HepG2 (cell line): Measurements from ENCODE around the gene KCND2. TPM values are rescaled to one million over a fixed set of nuclear protein-coding genes. Genes with fewer than 3 reads are reported as not detected.

ENCODE experiments used
- ATAC-seq: fragments of 200-7000 bp; cut with Tn5 transposase; 3 replicates; pipeline ENCODE4 v1.9.1; 2020; ENCODE audit warnings: mild to moderate bottlenecking, moderate library complexity
- BruUV-seq: library from RNA; stranded (reverse); fragments of 400-500 nt; replicated peaks from 2 replicates; lab custom pipeline; 2021; lab: Mats Ljungman, UMichigan
- CTCF ChIA-PET: fragments of 300-600 bp; formaldehyde crosslinking; extraction: SDS; loops from one replicate; lab custom pipeline; 2021; ENCODE audit warnings: low total read pairs, inconsistent platforms, low intra/inter-chr PET ratio; lab: Yijun Ruan, JAX
- POLR2A ChIA-PET: fragments of 350-600 bp; sonication (Branson Sonifier 250); formaldehyde crosslinking; loops from one replicate; lab custom pipeline; 2020; ENCODE audit warnings: antibody characterized with exemption, inconsistent platforms; lab: Yijun Ruan, JAX
- DNase-seq: peaks from one replicate; pipeline ENCODE4 v3.0.0-alpha.2; 2015; ENCODE audit warnings: low spot score
- FAIRE-seq: peaks from 3 replicates; lab custom pipeline; 2011; peaks lifted over from hg19 to GRCh38; lab: Jason Lieb, UNC
- H2AFZ ChIP-seq: one replicate; pipeline ENCODE4 v1.6.1; 2011; ENCODE audit warnings: low read length, inconsistent platforms
- H3K27ac ChIP-seq: fragments of 300-600 bp; 3 replicates; pipeline ENCODE4 v1.8.0; 2011; ENCODE audit warnings: mixed run types, mild to moderate bottlenecking, mixed read lengths, low read length, inconsistent platforms; ENCODE audit not compliant: insufficient read depth; ENCODE audit errors: extremely low read length
- H3K27me3 ChIP-seq, 2 experiments: fragments of 200-600 bp in 1 of 2; 2 replicates in 1 of 2; 3 replicates in 1 of 2; pipeline versions ENCODE4 v1.6.0 to v1.8.0; 2011; ENCODE audit warnings: low read length in 2 of 2, mild to moderate bottlenecking in 2 of 2, moderate library complexity in 2 of 2, inconsistent platforms in 1 of 2; ENCODE audit not compliant: insufficient read depth in 2 of 2, control insufficient read depth in 1 of 2
- H3K36me3 ChIP-seq, 2 experiments: fragments of 200-600 bp in 1 of 2; replicated peaks in 1 of 2; 2 replicates in 1 of 2; 3 replicates in 1 of 2; pipeline versions ENCODE4 v1.5.1 to v1.8.0; 2011; ENCODE audit warnings: low read length in 2 of 2, inconsistent platforms in 1 of 2; ENCODE audit not compliant: insufficient read depth in 2 of 2, control insufficient read depth in 1 of 2
- H3K4me1 ChIP-seq: 2 replicates; pipeline ENCODE4 v1.5.1; 2012; ENCODE audit warnings: low read length, inconsistent platforms; ENCODE audit not compliant: insufficient read depth
- H3K4me2 ChIP-seq: 2 replicates; pipeline ENCODE4 v1.6.0; 2011; ENCODE audit warnings: low read depth, low read length, inconsistent platforms
- H3K4me3 ChIP-seq, 3 experiments: fragments of 200-600 bp in 1 of 3; sonication (generic), shearing (Covaris generic) in 1 of 3; replicated peaks in 1 of 3; 2 replicates each; pipeline ENCODE4 v1.5.1; 2011 to 2016; ENCODE audit warnings: low read length in 3 of 3, inconsistent platforms in 2 of 3, low read depth in 2 of 3, mild to moderate bottlenecking in 2 of 3, control low read depth in 1 of 3, mixed read lengths in 1 of 3; ENCODE audit not compliant: insufficient read depth in 1 of 3
- H3K79me2 ChIP-seq: one replicate; pipeline ENCODE4 v1.6.1; 2011; ENCODE audit warnings: low read length, inconsistent platforms; ENCODE audit not compliant: insufficient read depth
- H3K9ac ChIP-seq: 2 replicates; pipeline ENCODE4 v1.6.0; 2011; ENCODE audit warnings: mild to moderate bottlenecking, low read depth, low read length, inconsistent platforms; ENCODE audit not compliant: insufficient read depth
- H3K9me3 ChIP-seq: 2 replicates; pipeline ENCODE4 v1.5.1; 2012; ENCODE audit warnings: mild to moderate bottlenecking, low read length
- H4K20me1 ChIP-seq: 2 replicates; pipeline ENCODE4 v1.6.0; 2011; ENCODE audit warnings: inconsistent platforms, mild to moderate bottlenecking, low read length, moderate library complexity; ENCODE audit not compliant: insufficient read depth
- CEBPZ ChIP-seq: IDR thresholded peaks from 2 replicates; pipeline ENCODE4 v1.6.1; 2012; ENCODE audit warnings: low read length, improper control_type of control experiment
- ETV5 ChIP-seq: IDR thresholded peaks from 2 replicates; pipeline ENCODE4 v1.6.1; 2018; ENCODE audit warnings: missing biosample characterization, missing genetic modification reagents, inconsistent platforms, borderline replicate concordance
- RNF219 ChIP-seq: sonication (generic); formaldehyde crosslinking; IDR thresholded peaks from 2 replicates; pipeline ENCODE4 v1.5.0; 2020; ENCODE audit warnings: mild to moderate bottlenecking, missing genetic modification reagents
- TGIF2 ChIP-seq: IDR thresholded peaks from 2 replicates; pipeline ENCODE4 v1.6.1; 2016; ENCODE audit warnings: control low read depth, missing compliant biosample characterization
- ZFP41 ChIP-seq: sonication (generic); formaldehyde crosslinking; IDR thresholded peaks from 2 replicates; pipeline ENCODE4 v1.4.0; 2020; ENCODE audit warnings: mild to moderate bottlenecking, missing genetic modification reagents, borderline replicate concordance
- ZFP82 ChIP-seq: sonication (generic); formaldehyde crosslinking; IDR thresholded peaks from 2 replicates; pipeline ENCODE4 v1.5.1; 2020; ENCODE audit warnings: mild to moderate bottlenecking, missing genetic modification reagents, borderline replicate concordance
- ZMYM3 ChIP-seq: sonication (generic); formaldehyde crosslinking; IDR thresholded peaks from 2 replicates; pipeline ENCODE4 v1.5.1; 2020; ENCODE audit warnings: mild to moderate bottlenecking, missing genetic modification reagents
- ZNF407 ChIP-seq: sonication (generic); formaldehyde crosslinking; IDR thresholded peaks from one replicate; pipeline ENCODE4 v1.5.1; 2020; ENCODE audit warnings: mild to moderate bottlenecking, missing genetic modification reagents; ENCODE audit errors: not compliant biosample characterization
- ZNF484 ChIP-seq: sonication (generic); formaldehyde crosslinking; IDR thresholded peaks from 2 replicates; pipeline ENCODE4 v1.5.1; 2020; ENCODE audit warnings: mild to moderate bottlenecking, low read depth, missing genetic modification reagents, borderline replicate concordance
- ZSCAN20 ChIP-seq: sonication (generic); formaldehyde crosslinking; IDR thresholded peaks from 2 replicates; pipeline ENCODE4 v1.4.0; 2020; ENCODE audit warnings: missing genetic modification reagents, mild to moderate bottlenecking, borderline replicate concordance
- WGBS: methylation state at CpG from one replicate; pipeline ENCODE4 v1.1.6; 2017; ENCODE audit warnings: low lambda C conversion rate; 5-methylcytosine and 5-hydroxymethylcytosine counted together
- in situ Hi-C: cut with HindIII; loops from 2 replicates; pipeline ENCODE4 v1.10.0; 2017; ENCODE audit warnings: low pct_unique_long_range_greater_than_20kb; ENCODE audit not compliant: extremely low pct_ligation_motif_present
- intact Hi-C: fragments of 100-400 bp; cut with micrococcal nuclease; formaldehyde crosslinking; loops from one replicate; pipeline ENCODE4 v1.10.0; 2022; ENCODE audit not compliant: unreplicated experiment
- polyA plus RNA-seq, 8 experiments: library from polyadenylated mRNA; depleted of rRNA in 3 of 8; stranded (reverse) in 7 of 8; unstranded in 1 of 8; fragments of >200 nt; fragmentation: Illumina TruSeq in 4 of 8; extraction: Trizol in 4 of 8; gene quantifications; 2 replicates each; pipeline versions ENCODE4 v1.2.1 to v1.2.3, GENCODE V29; 2011 to 2016; ENCODE audit warnings: low read depth in 4 of 8, missing spikeins in 1 of 8, mixed read lengths in 1 of 8; ENCODE audit not compliant: insufficient read depth in 1 of 8
- total RNA-seq, 5 experiments: library from RNA; depleted of rRNA; stranded (reverse); fragments of >200 nt; fragmentation: Illumina TruSeq; extraction: Trizol; gene quantifications; 2 replicates each; pipeline ENCODE4 v1.2.3, GENCODE V29; 2016; ENCODE audit warnings: low read depth in 1 of 5

Gene KCND2
- total and polyA plus RNA-seq, 2 of the 13 experiments (the other 11 are each of a cell fraction or from before 2014, with no cell fraction given) = not detected

GRCh38 chr7:120502825-120503224 lies 229.8 kb downstream of the KCND2 start:
- intact Hi-C loops = no loop called here
- H3K27me3 ChIP-seq = no peaks in the 10 kb centered on the region
- H3K27ac ChIP-seq = no peak overlapping the region
- POLR2A ChIA-PET = no interaction called here
- no peak for FAIRE-seq
- no peaks in the 10 kb centered on the region for H4K20me1 ChIP-seq
- H3K9me3 ChIP-seq = no peaks in the 10 kb centered on the region
- H3K4me2 ChIP-seq = no peak overlapping the region
- TF ChIP-seq ZNF484 (CRISPR knock-in tag) = no peak
- no peak for TF ChIP-seq CEBPZ
- TF ChIP-seq ZSCAN20 (CRISPR knock-in tag) = no peak
- TF ChIP-seq ZFP82 (CRISPR knock-in tag) = no peak
- no peak for TF ChIP-seq ETV5
- TF ChIP-seq ZNF407 = no peak
- TF ChIP-seq ZFP41 (CRISPR knock-in tag) = no peak
- TF ChIP-seq TGIF2 (CRISPR knock-in tag) = no peak
- no peak for TF ChIP-seq RNF219
- no peak for TF ChIP-seq ZMYM3 (CRISPR knock-in tag)
- TF ChIP-seq, all 625 proteins: peak for 0
- no peak for DNase-seq
- no peaks in the 10 kb centered on the region for H3K4me1 ChIP-seq
- BruUV-seq = no TSS peak
- H3K36me3 ChIP-seq = no peaks in the 10 kb centered on the region
- no peak overlapping the region for H2AFZ ChIP-seq
- in situ Hi-C loops = no loop called here
- CTCF ChIA-PET = no interaction called here
- no peak overlapping the region for H3K4me3 ChIP-seq
- WGBS = 58% methylated on average over 1 of the region's 1 CpG
- no peaks in the 10 kb centered on the region for H3K79me2 ChIP-seq
- no peak overlapping the region for H3K9ac ChIP-seq
- ATAC-seq = no peak
